ENCODE results near the gene KRTAP10-12.

Gene KRTAP10-12

DNA sequence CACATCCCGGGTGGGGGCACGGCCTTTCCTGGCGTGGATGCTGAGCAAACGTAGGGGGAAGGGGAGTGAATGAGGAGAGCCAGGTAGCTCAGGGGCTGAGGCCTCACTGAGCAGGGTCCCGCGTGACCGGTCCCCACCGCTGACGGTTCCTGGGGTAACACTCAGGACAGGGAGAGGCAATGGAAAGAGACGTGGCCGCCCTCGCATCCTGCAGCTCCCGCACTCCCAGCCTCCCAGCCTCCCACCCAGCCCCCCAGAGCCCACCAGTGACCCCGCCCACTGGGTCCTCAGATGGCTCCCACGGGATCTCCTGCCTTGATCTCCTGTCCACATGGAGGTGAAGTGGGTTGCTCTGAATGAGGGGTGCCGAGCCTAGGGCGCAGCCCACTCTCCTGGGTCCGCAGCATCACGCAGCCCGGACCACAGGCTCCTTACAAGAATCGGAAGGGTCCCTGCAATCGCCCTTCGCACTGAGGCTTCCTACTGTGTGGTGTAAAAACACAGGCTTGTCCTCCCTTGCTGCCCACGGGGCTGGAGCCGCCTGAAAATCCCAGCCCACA, 12.0 kb downstream of the KRTAP10-12 start:
- Histone ChIP-seq H3K36me3 (ENCODE audit: control insufficient read depth, insufficient read depth, low read length) (no peaks in the 10 kb centered on the region), H3K27me3 (ENCODE audit: control insufficient read depth, insufficient read depth, low read length) (peaks cover 88% of the 10 kb centered on the region), H3K9me3 (ENCODE audit: control insufficient read depth, insufficient read depth, low read depth, low read length) (no peaks in the 10 kb centered on the region), H3K9ac (ENCODE audit: low read length) (peak overlapping the region; percentile 67), H3K4me1 (ENCODE audit: control insufficient read depth, insufficient read depth, low read length) (peaks cover 65% of the 10 kb centered on the region), H3K4me3 (ENCODE audit: low read depth, low read length) (peak overlapping the region; percentile 64), H3K27ac (ENCODE audit: low read depth, low read length) (no peak overlapping the region; the same call in 1 of the 2 replicates)

DNA sequence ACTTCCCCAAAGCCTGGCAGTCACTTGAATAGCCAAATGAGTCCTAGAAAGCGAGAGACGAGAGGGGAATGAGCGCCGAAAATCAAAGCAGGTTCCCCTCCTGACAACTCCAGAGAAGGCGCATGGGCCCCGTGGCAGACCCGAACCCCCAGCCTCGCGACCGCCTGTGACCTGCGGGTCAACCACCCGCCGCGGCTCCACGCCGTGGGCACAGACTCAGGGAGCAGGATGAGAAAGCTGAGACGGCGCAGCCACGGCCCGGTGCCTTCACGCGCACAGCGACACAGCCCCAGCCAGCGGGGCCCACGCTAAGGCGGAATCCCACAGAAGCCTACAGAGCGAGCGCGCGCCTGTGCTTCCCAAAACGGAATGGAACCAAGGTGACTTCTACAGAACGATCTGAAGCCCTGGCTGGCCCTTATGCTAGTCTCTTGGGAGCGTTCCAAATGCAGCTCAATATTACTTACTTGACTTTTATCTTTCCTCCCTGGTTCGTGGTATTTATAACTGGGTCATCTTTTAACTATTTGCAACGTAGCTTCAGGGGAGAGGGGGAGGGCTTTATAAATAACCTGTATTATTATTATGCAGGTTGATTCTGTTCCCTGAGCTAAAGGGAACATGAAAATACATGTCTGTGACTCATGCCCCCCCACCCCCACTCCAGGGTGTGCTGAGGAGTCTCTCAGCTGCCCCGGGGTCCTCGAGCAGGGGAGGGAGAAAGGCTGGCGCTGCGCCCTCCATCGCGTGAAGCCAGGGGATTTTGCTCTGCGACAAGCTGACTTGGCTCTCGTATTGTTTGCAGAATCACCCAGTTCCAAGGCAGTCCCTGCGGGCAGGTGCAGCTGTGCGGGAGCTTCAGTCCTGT, 12.7 kb downstream of the KRTAP10-12 start:
- peaks cover 87% of the 10 kb centered on the region for H3K27me3 ChIP-seq (ENCODE audit: control insufficient read depth, insufficient read depth, low read length)

DNA sequence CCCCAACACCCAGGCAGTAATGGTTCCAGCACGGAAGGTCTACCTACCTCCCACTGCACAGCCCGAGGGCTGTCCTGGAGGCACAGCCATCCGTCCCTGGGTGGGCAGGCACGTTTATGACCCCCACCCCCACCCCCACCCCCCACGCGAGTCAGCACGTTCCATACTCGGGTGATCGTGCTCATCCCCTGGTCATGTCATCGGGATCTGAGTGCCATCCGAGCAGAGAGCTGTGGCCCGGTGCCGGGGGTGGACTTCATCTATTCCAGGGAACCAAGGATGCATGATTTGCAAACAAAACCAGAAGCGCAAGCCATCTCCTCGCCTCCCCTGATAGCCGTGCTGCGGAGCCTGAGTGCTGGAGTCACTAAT, 13.3 kb downstream of the KRTAP10-12 start:
- Histone ChIP-seq H3K4me3 (ENCODE audit: low read depth, low read length) (peak overlapping the region; percentile 64), H3K27ac (ENCODE audit: low read depth, low read length) (no peak overlapping the region), H3K36me3 (ENCODE audit: control insufficient read depth, insufficient read depth, low read length) (no peaks in the 10 kb centered on the region), H3K9me3 (ENCODE audit: control insufficient read depth, insufficient read depth, low read depth, low read length) (no peaks in the 10 kb centered on the region), H3K4me1 (ENCODE audit: control insufficient read depth, insufficient read depth, low read length) (peaks cover 56% of the 10 kb centered on the region), H3K27me3 (ENCODE audit: control insufficient read depth, insufficient read depth, low read length) (peaks cover 91% of the 10 kb centered on the region), H3K9ac (ENCODE audit: low read length) (peak overlapping the region; percentile 67)

More for the DNA sequence above, 12.7 kb downstream of the KRTAP10-12 start:
- Histone ChIP-seq H3K9ac (ENCODE audit: low read length) (peak overlapping the region; percentile 67), H3K36me3 (ENCODE audit: control insufficient read depth, insufficient read depth, low read length) (no peaks in the 10 kb centered on the region), H3K4me3 (ENCODE audit: low read depth, low read length) (peak overlapping the region; percentile 64), H3K9me3 (ENCODE audit: control insufficient read depth, insufficient read depth, low read depth, low read length) (no peaks in the 10 kb centered on the region), H3K4me1 (ENCODE audit: control insufficient read depth, insufficient read depth, low read length) (peaks cover 58% of the 10 kb centered on the region), H3K27ac (ENCODE audit: low read depth, low read length) (no peak overlapping the region)

DNA sequence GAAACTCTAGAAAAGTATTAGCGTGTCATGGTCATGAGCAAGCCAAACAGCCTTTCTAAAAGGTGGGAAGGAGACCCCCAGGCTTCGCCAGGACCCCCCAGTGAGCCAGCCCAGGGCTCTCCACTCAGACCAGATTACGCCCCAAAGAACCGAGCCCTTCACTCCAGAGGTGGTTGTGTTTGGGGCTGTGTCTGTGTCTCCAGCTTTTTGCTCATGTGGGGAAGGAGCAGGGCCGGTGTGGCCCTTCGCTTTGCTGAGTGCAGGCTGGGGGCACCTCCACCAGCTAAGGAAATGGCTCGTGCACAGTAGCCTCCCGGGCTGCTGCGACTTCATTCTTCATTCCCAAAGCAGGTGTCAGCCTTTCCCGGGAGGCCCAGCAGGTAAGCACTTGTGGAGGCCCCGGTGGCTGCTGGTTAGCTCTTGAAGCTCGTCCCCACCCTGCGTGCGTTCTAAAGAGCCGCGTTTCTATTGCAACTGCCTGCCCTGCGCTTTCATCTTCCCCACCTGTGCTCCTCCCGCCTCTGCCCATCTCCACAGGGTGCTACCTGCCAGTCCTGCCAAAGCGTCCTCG, 13.9 kb downstream of the KRTAP10-12 start:
- Histone ChIP-seq H3K4me1 (ENCODE audit: control insufficient read depth, insufficient read depth, low read length) (peaks cover 56% of the 10 kb centered on the region), H3K9ac (ENCODE audit: low read length) (peak overlapping the region; percentile 67), H3K9me3 (ENCODE audit: control insufficient read depth, insufficient read depth, low read depth, low read length) (no peaks in the 10 kb centered on the region), H3K36me3 (ENCODE audit: control insufficient read depth, insufficient read depth, low read length) (no peaks in the 10 kb centered on the region), H3K27me3 (ENCODE audit: control insufficient read depth, insufficient read depth, low read length) (peaks cover 91% of the 10 kb centered on the region), H3K4me3 (ENCODE audit: low read depth, low read length) (peak overlapping the region; percentile 64), H3K27ac (ENCODE audit: low read depth, low read length) (no peak overlapping the region)

DNA sequence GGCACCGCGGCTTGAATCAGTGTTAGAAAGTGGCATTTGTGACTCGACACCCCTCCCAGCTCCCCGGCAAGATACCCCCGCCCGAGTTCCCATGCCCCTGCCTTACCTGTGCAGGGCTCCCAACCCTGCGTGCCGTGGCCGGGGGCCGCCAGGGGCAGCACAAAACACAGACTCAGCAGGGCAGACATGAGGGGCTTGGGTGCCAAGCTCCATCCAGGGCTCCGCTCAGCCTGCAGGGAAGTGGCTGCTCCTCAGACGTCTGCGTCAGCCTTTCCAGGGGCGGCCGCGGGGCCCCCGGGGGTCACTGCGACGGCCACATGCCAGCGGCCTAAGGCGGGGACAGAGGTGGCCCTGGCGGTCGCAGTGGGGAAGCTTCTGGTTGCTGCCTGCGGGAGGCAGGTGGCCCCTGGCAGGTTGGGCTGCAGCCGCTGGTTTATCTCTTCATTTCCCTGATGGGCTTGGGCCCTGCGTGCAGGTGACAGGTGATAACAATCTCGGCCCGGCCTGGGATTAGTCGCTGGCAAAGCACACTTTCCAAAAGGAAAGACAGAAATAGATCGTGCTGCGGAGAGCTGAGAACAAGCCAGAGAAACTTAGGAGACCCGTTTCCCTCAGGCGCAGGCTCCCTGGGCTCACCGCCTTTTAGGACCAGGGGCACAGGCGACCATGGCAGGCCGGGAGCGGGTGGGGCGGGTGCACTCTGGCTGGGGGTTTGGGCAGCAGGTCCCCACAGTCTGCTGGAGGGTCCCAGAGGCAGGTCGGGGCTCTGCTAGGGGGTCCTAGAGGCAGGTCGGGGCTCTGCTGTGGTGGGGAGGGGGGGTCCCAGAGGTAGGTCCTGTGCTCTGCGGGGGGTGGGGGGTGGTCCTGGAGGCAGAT, 14.6 kb downstream of the KRTAP10-12 start, which contains the start of gene TSPEAR:
Gene TSPEAR (minus strand): TSS at position 246 of the 876 bp plus-strand sequence. CDS start 58 bp downstream, at position 188.
- H3K9me3 ChIP-seq (ENCODE audit: control insufficient read depth, insufficient read depth, low read depth, low read length), result no peaks in the 10 kb centered on the region
- no peak within 1 kb of the TSS for H3K27ac ChIP-seq (ENCODE audit: low read depth, low read length)
- peaks cover 84% of the 10 kb centered on the region for H3K27me3 ChIP-seq (ENCODE audit: control insufficient read depth, insufficient read depth, low read length)
- peak within 1 kb of the TSS; percentile 67 for H3K9ac ChIP-seq (ENCODE audit: low read length)
- no peaks in the 10 kb centered on the region for H3K36me3 ChIP-seq (ENCODE audit: control insufficient read depth, insufficient read depth, low read length)
- H3K4me1 ChIP-seq (ENCODE audit: control insufficient read depth, insufficient read depth, low read length), result peaks cover 50% of the 10 kb centered on the region
- H3K4me3 ChIP-seq (ENCODE audit: low read depth, low read length), result peak within 1 kb of the TSS; percentile 64

- peaks cover 76% of the 10 kb centered on the region for H3K27me3 ChIP-seq (ENCODE audit: control insufficient read depth, insufficient read depth, low read length)
- peak overlapping the region; percentile 64 for H3K4me3 ChIP-seq (ENCODE audit: low read depth, low read length)
Observed at GRCh38 chr21:44712203-44713028, 15.4 kb downstream of the KRTAP10-12 start.

DNA sequence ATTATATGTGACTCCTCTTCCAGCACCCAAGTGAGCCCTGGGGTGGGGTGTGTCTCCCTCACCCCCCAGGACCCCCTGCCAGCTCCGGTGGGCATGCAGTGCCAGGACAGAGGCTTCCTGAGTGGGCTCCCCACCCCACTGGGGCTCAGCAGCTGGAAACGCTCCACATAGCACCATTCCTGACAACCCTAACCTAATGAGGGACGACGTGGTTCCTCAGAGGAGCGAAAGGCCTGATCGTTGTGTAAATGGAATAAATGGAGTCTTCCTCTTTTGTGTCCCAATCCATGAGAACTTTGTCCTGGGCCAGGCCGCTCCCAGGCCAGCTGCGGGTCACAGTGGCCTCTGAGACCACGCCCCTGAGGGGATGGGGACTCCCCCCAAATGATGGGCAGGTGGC, 16.2 kb downstream of the KRTAP10-12 start:
- Histone ChIP-seq H3K9me3 (ENCODE audit: control insufficient read depth, insufficient read depth, low read depth, low read length) (no peaks in the 10 kb centered on the region), H3K27ac (ENCODE audit: low read depth, low read length) (no peak overlapping the region), H3K4me3 (ENCODE audit: low read depth, low read length) (no peak overlapping the region), H3K27me3 (ENCODE audit: control insufficient read depth, insufficient read depth, low read length) (peaks cover 70% of the 10 kb centered on the region), H3K36me3 (ENCODE audit: control insufficient read depth, insufficient read depth, low read length) (no peaks in the 10 kb centered on the region), H3K4me1 (ENCODE audit: control insufficient read depth, insufficient read depth, low read length) (peaks cover 45% of the 10 kb centered on the region), H3K9ac (ENCODE audit: low read length) (no peak overlapping the region)

More at GRCh38 chr21:44712203-44713028, 15.4 kb downstream of the KRTAP10-12 start:
- peaks cover 48% of the 10 kb centered on the region for H3K4me1 ChIP-seq (ENCODE audit: control insufficient read depth, insufficient read depth, low read length)
- H3K27ac ChIP-seq (ENCODE audit: low read depth, low read length), result no peak overlapping the region
- no peaks in the 10 kb centered on the region for H3K9me3 ChIP-seq (ENCODE audit: control insufficient read depth, insufficient read depth, low read depth, low read length)
- H3K36me3 ChIP-seq (ENCODE audit: control insufficient read depth, insufficient read depth, low read length), result no peaks in the 10 kb centered on the region
- H3K9ac ChIP-seq (ENCODE audit: low read length), result peak overlapping the region; percentile 2

- Histone ChIP-seq H3K4me1 (ENCODE audit: control insufficient read depth, insufficient read depth, low read length) (peaks cover 45% of the 10 kb centered on the region), H3K9ac (ENCODE audit: low read length) (no peak overlapping the region), H3K36me3 (ENCODE audit: control insufficient read depth, insufficient read depth, low read length) (no peaks in the 10 kb centered on the region), H3K27ac (ENCODE audit: low read depth, low read length) (no peak overlapping the region), H3K4me3 (ENCODE audit: low read depth, low read length) (no peak overlapping the region), H3K27me3 (ENCODE audit: control insufficient read depth, insufficient read depth, low read length) (peaks cover 63% of the 10 kb centered on the region), H3K9me3 (ENCODE audit: control insufficient read depth, insufficient read depth, low read depth, low read length) (no peaks in the 10 kb centered on the region)
Observed at GRCh38 chr21:44713846-44714245, 16.9 kb downstream of the KRTAP10-12 start.

- H3K9ac ChIP-seq (ENCODE audit: low read length), result no peak overlapping the region
- H3K27me3 ChIP-seq (ENCODE audit: control insufficient read depth, insufficient read depth, low read length), result peaks cover 52% of the 10 kb centered on the region
- peaks cover 35% of the 10 kb centered on the region for H3K4me1 ChIP-seq (ENCODE audit: control insufficient read depth, insufficient read depth, low read length)
- H3K36me3 ChIP-seq (ENCODE audit: control insufficient read depth, insufficient read depth, low read length), result no peaks in the 10 kb centered on the region
- H3K27ac ChIP-seq (ENCODE audit: low read depth, low read length), result no peak overlapping the region
- no peaks in the 10 kb centered on the region for H3K9me3 ChIP-seq (ENCODE audit: control insufficient read depth, insufficient read depth, low read depth, low read length)
- H3K4me3 ChIP-seq (ENCODE audit: low read depth, low read length), result no peak overlapping the region
Observed at GRCh38 chr21:44714905-44715304, 17.9 kb downstream of the KRTAP10-12 start.

DNA sequence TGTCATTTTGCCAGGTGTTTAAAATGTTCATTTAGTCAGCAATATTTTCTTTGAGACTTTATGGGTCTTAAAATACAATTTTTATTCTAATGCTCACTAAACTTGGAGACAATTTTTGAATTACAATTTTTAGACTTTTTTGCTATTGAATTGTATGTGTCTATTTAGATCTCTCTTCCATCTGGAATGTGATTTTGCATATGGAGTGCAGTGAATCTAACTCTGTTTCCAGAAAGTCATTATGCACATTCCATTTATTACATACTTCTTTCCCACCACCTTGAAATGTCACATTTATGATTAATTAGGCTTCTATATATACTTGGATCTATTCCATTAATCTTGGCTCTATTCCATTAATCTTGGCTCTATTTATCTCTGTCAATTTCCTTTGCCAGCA, 20.0 kb downstream of the KRTAP10-12 start:
- no peak overlapping the region for H3K4me3 ChIP-seq (ENCODE audit: low read depth, low read length)
- no peaks in the 10 kb centered on the region for H3K9me3 ChIP-seq (ENCODE audit: control insufficient read depth, insufficient read depth, low read depth, low read length)
- H3K4me1 ChIP-seq (ENCODE audit: control insufficient read depth, insufficient read depth, low read length), result peaks cover 27% of the 10 kb centered on the region
- no peak overlapping the region for H3K9ac ChIP-seq (ENCODE audit: low read length)
- no peaks in the 10 kb centered on the region for H3K36me3 ChIP-seq (ENCODE audit: control insufficient read depth, insufficient read depth, low read length)
- H3K27me3 ChIP-seq (ENCODE audit: control insufficient read depth, insufficient read depth, low read length), result peaks cover 32% of the 10 kb centered on the region
- no peak overlapping the region for H3K27ac ChIP-seq (ENCODE audit: low read depth, low read length)

All from HUES6 (cell line).